HepG2 (cell line): ENCODE data around the gene APPBP2.

Experiments used
- ZNF333 ChIP-seq: sonication (generic); formaldehyde crosslinking; IDR thresholded peaks from 2 replicates; pipeline ENCODE4 v1.4.0; 2020; ENCODE audit warnings: mild to moderate bottlenecking, missing genetic modification reagents, borderline replicate concordance
- ZNF605 ChIP-seq: sonication (generic); formaldehyde crosslinking; IDR thresholded peaks from 2 replicates; pipeline ENCODE4 v1.8.0; 2022; ENCODE audit warnings: mild to moderate bottlenecking, missing genetic modification reagents
- ZSCAN20 ChIP-seq: sonication (generic); formaldehyde crosslinking; IDR thresholded peaks from 2 replicates; pipeline ENCODE4 v1.4.0; 2020; ENCODE audit warnings: missing genetic modification reagents, mild to moderate bottlenecking, borderline replicate concordance
- TF ChIP-seq, protein P1 (sequence below): sonication (generic); formaldehyde crosslinking; IDR thresholded peaks from 2 replicates; pipeline ENCODE4 v1.5.0; 2020; ENCODE audit warnings: mild to moderate bottlenecking, missing genetic modification reagents, moderate library complexity

DNA sequence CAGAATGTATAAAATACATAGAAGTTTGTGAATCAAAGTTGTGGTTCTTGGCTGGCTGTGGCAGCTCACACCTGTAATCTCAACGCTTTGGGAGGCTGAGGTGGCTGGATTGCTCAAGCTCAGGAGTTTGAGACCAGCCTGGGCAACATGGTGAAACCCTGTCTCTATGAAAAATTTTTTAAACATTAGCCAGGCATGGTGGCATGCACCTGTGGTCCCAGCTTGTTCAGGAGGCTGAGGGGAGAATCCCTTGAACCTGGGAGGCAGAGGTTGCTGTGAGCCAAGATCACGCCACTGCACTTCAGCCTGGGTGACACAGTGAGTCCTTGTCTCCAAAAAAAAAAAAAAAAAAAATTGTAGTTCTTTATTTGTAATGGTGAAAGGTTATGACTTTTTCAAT is 13.8 kb upstream of the APPBP2 start:
- TF ChIP-seq, protein P1, sequence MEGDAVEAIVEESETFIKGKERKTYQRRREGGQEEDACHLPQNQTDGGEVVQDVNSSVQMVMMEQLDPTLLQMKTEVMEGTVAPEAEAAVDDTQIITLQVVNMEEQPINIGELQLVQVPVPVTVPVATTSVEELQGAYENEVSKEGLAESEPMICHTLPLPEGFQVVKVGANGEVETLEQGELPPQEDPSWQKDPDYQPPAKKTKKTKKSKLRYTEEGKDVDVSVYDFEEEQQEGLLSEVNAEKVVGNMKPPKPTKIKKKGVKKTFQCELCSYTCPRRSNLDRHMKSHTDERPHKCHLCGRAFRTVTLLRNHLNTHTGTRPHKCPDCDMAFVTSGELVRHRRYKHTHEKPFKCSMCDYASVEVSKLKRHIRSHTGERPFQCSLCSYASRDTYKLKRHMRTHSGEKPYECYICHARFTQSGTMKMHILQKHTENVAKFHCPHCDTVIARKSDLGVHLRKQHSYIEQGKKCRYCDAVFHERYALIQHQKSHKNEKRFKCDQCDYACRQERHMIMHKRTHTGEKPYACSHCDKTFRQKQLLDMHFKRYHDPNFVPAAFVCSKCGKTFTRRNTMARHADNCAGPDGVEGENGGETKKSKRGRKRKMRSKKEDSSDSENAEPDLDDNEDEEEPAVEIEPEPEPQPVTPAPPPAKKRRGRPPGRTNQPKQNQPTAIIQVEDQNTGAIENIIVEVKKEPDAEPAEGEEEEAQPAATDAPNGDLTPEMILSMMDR (CRISPR knock-in tag): no peak
- TF ChIP-seq ZNF333 (CRISPR knock-in tag): no peak
- TF ChIP-seq ZNF605 (CRISPR knock-in tag): no peak
- no peak for TF ChIP-seq ZSCAN20 (CRISPR knock-in tag)
